Ascending aorta (tissue), 2 donors: ENCODE measurements around the gene TECTA. TPM values are rescaled to one million over a fixed set of nuclear protein-coding genes. Genes with fewer than 3 reads are reported as not detected.

ENCODE experiments used
- DNase-seq, 2 donors: peaks; one replicate each; pipeline ENCODE4 v3.0.0-alpha.2; 2019; ENCODE audit warnings: low spot score in 2 of 2
- H3K27ac ChIP-seq, 2 donors: fragments of 200-600 bp; sonication (generic); one replicate each; pipeline ENCODE4 v1.5.1; 2016 to 2017; ENCODE audit warnings: mild to moderate bottlenecking in 1 of 2
- H3K27me3 ChIP-seq: fragments of 200-600 bp; sonication (generic); one replicate; pipeline ENCODE4 v1.5.1; 2017
- H3K36me3 ChIP-seq, 2 donors: fragments of 200-600 bp; sonication (generic); one replicate each; pipeline ENCODE4 v1.5.1; 2016
- H3K4me1 ChIP-seq, 2 donors: fragments of 200-600 bp; sonication (generic); one replicate each; pipeline ENCODE4 v1.5.1; 2016 to 2017; ENCODE audit warnings: mild to moderate bottlenecking in 1 of 2
- H3K4me3 ChIP-seq, 2 donors: fragments of 200-600 bp; sonication (generic); one replicate each; pipeline ENCODE4 v1.5.1; 2016 to 2017; ENCODE audit warnings: mild to moderate bottlenecking in 1 of 2
- H3K9me3 ChIP-seq, 2 donors: fragments of 200-600 bp; sonication (generic); one replicate each; pipeline ENCODE4 v1.5.1; 2016
- intact Hi-C: fragments of 100-400 bp; cut with DNase I; formaldehyde crosslinking; loops from one replicate; pipeline ENCODE4 v1.15.1; 2023
- total RNA-seq: library from RNA; depleted of rRNA; stranded (reverse); fragments of >200 nt; gene quantifications from one replicate; pipeline ENCODE4 v1.1.0, GENCODE V29; 2016
- TF ChIP-seq, protein P1 (sequence below), 3 experiments: fragments of 200-600 bp in 2 of 3; fragments of 450-650 bp in 1 of 3; sonication (generic) in 2 of 3; IDR thresholded peaks; one replicate each; pipeline ENCODE4 v1.5.1; 2016 to 2019; ENCODE audit warnings: antibody characterized with exemption in 3 of 3, mild to moderate bottlenecking in 1 of 3, moderate library complexity in 1 of 3

Gene TECTA
- total RNA-seq, 1 donor from 2014 or later = not detected

DNA sequence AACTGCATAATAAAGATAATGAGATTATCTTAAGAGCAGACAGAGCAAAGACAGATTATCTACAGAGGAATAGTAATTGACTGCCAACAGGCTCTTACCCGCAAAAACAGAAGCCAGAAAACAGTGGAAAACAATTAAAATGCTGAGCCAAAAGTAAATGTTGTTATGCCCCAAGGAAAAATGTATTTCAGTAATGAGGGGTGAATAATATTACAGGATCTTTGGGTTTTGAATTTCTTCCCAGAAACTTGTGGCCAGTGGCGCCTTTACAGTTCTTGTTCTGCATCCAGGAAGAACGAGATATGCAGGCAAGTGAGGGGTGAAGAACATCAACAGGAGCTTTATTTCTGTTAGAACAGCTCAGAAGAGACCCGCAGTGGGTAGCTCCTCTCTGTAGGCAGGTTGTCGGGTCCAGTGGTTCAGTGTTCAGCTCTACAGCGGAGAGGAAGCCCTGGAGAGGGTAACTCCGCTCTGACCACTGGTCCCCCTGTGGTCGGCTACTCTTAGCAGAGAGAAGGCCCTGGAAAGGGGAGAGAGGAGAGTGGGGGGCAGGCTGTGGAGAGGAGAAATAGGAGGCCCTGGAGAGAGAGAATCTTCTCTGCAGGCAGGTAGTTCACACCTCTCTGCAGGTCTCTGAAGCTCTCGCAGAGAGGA, 139.7 kb downstream of the TECTA start:
- intact Hi-C loops = no loop called here
- Histone ChIP-seq H3K36me3 (no peaks in the 10 kb centered on the region), H3K4me3 (no peak overlapping the region), H3K27ac (no peak overlapping the region), H3K9me3 (no peaks in the 10 kb centered on the region), H3K4me1 (no peaks in the 10 kb centered on the region), H3K27me3 (no peaks in the 10 kb centered on the region)
- TF ChIP-seq, protein P1, sequence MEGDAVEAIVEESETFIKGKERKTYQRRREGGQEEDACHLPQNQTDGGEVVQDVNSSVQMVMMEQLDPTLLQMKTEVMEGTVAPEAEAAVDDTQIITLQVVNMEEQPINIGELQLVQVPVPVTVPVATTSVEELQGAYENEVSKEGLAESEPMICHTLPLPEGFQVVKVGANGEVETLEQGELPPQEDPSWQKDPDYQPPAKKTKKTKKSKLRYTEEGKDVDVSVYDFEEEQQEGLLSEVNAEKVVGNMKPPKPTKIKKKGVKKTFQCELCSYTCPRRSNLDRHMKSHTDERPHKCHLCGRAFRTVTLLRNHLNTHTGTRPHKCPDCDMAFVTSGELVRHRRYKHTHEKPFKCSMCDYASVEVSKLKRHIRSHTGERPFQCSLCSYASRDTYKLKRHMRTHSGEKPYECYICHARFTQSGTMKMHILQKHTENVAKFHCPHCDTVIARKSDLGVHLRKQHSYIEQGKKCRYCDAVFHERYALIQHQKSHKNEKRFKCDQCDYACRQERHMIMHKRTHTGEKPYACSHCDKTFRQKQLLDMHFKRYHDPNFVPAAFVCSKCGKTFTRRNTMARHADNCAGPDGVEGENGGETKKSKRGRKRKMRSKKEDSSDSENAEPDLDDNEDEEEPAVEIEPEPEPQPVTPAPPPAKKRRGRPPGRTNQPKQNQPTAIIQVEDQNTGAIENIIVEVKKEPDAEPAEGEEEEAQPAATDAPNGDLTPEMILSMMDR (IDR thresholded peaks at IDR 0.05) = no peak
- no peak for DNase-seq

Other genes with a start within 250 kb of the TECTA start
- gene TBCEL, start 77.1 kb upstream of the TECTA start, total RNA-seq = 40.4 TPM
- 18.8 TPM for gene SC5D, start 191.5 kb downstream of the TECTA start, total RNA-seq